H9 (cell line): Measurements from ENCODE around the gene BCAS3. TPM values are rescaled to one million over a fixed set of nuclear protein-coding genes. Genes with fewer than 3 reads are reported as not detected.

Experiments used
- DNase-seq: peaks from one replicate; pipeline ENCODE4 v3.0.0-alpha.2; 2017
- H2AFZ ChIP-seq: one replicate; pipeline ENCODE4 v1.6.1; 2013; ENCODE audit warnings: mild to moderate bottlenecking, low read length, control low read depth, moderate library complexity
- H2AK5ac ChIP-seq: 2 replicates; pipeline ENCODE4 v1.6.1; 2013; ENCODE audit warnings: low read length, control low read depth, mixed read lengths; ENCODE audit not compliant: insufficient read length
- H2BK120ac ChIP-seq: one replicate; pipeline ENCODE4 v1.6.1; 2013; ENCODE audit warnings: low read depth, mild to moderate bottlenecking, low read length, control low read depth, inconsistent platforms; ENCODE audit not compliant: poor library complexity, severe bottlenecking
- H2BK12ac ChIP-seq: 2 replicates; pipeline ENCODE4 v1.6.1; 2013; ENCODE audit warnings: low read length, control low read depth, mixed read lengths, low read depth; ENCODE audit not compliant: insufficient read length
- H2BK15ac ChIP-seq: 2 replicates; pipeline ENCODE4 v1.6.1; 2013; ENCODE audit warnings: low read depth, low read length, control low read depth
- H2BK20ac ChIP-seq: one replicate; pipeline ENCODE4 v1.6.1; 2013; ENCODE audit warnings: low read depth, mild to moderate bottlenecking, low read length, control low read depth, inconsistent platforms; ENCODE audit not compliant: poor library complexity, severe bottlenecking
- H2BK5ac ChIP-seq: 2 replicates; pipeline ENCODE4 v1.6.1; 2013; ENCODE audit warnings: low read length, control low read depth, mixed read lengths; ENCODE audit not compliant: insufficient read length
- H3K14ac ChIP-seq: 2 replicates; pipeline ENCODE4 v1.6.1; 2013; ENCODE audit warnings: low read length, control low read depth; ENCODE audit not compliant: insufficient read depth
- H3K18ac ChIP-seq: 2 replicates; pipeline ENCODE4 v1.6.1; 2013; ENCODE audit warnings: low read depth, mild to moderate bottlenecking, mixed read lengths, low read length, control low read depth; ENCODE audit not compliant: insufficient read length
- H3K23ac ChIP-seq: 2 replicates; pipeline ENCODE4 v1.6.1; 2013; ENCODE audit warnings: low read length, control low read depth, mixed read lengths, low read depth; ENCODE audit not compliant: insufficient read length
- H3K23me2 ChIP-seq: 2 replicates; pipeline ENCODE4 v1.6.1; 2013; ENCODE audit warnings: low read depth, mild to moderate bottlenecking, mixed read lengths, low read length, control low read depth; ENCODE audit not compliant: insufficient read length, poor library complexity, severe bottlenecking
- H3K27ac ChIP-seq: 2 replicates; pipeline ENCODE4 v1.5.1; 2013; ENCODE audit warnings: low read length, control low read depth, mixed read lengths, low read depth; ENCODE audit not compliant: insufficient read length
- H3K27me3 ChIP-seq: 2 replicates; pipeline ENCODE4 v1.6.1; 2013; ENCODE audit warnings: low read length, control low read depth, inconsistent platforms; ENCODE audit not compliant: insufficient read depth
- H3K4ac ChIP-seq: 2 replicates; pipeline ENCODE4 v1.6.1; 2013; ENCODE audit warnings: low read depth, mild to moderate bottlenecking, control low read depth, inconsistent platforms, low read length, moderate library complexity
- H3K4me1 ChIP-seq: 2 replicates; pipeline ENCODE4 v1.6.1; 2013; ENCODE audit warnings: low read length, control low read depth, inconsistent platforms; ENCODE audit not compliant: insufficient read depth
- H3K4me2 ChIP-seq: 2 replicates; pipeline ENCODE4 v1.6.1; 2013; ENCODE audit warnings: low read length, control low read depth, mixed read lengths; ENCODE audit not compliant: insufficient read length, insufficient read depth
- H3K56ac ChIP-seq: 2 replicates; pipeline ENCODE4 v1.6.1; 2013; ENCODE audit warnings: low read depth, mild to moderate bottlenecking, mixed read lengths, low read length, control low read depth; ENCODE audit not compliant: insufficient read length
- H3K79me1 ChIP-seq: 2 replicates; pipeline ENCODE4 v1.6.1; 2013; ENCODE audit warnings: low read depth, mild to moderate bottlenecking, moderate library complexity, low read length, control low read depth, inconsistent platforms; ENCODE audit not compliant: insufficient read depth, poor library complexity, severe bottlenecking
- H3K79me2 ChIP-seq: 2 replicates; pipeline ENCODE4 v1.6.1; 2013; ENCODE audit warnings: low read length, control low read depth, inconsistent platforms; ENCODE audit not compliant: insufficient read depth
- H3K9ac ChIP-seq: 2 replicates; pipeline ENCODE4 v1.6.1; 2013; ENCODE audit warnings: low read length, control low read depth, mixed read lengths; ENCODE audit not compliant: insufficient read length; ENCODE audit errors: extremely low read depth
- H3K9me3 ChIP-seq: one replicate; pipeline ENCODE4 v1.6.1; 2013; ENCODE audit warnings: low read depth, low read length, inconsistent platforms; ENCODE audit not compliant: control insufficient read depth
- H3T11ph ChIP-seq: one replicate; pipeline ENCODE4 v1.6.1; 2013; ENCODE audit warnings: mild to moderate bottlenecking, low read length, control low read depth, inconsistent platforms
- H4K20me1 ChIP-seq: one replicate; pipeline ENCODE4 v1.6.1; 2013; ENCODE audit not compliant: control insufficient read depth, insufficient read length, insufficient read depth
- H4K5ac ChIP-seq: 2 replicates; pipeline ENCODE4 v1.6.1; 2013; ENCODE audit warnings: low read depth, mild to moderate bottlenecking, mixed read lengths, low read length, control low read depth; ENCODE audit not compliant: insufficient read length
- H4K8ac ChIP-seq: replicated peaks from 2 replicates; pipeline ENCODE4 v1.6.1; 2013; ENCODE audit warnings: low read length, control low read depth, mixed read lengths, low read depth; ENCODE audit not compliant: insufficient read length
- H4K91ac ChIP-seq: 2 replicates; pipeline ENCODE4 v1.6.1; 2013; ENCODE audit warnings: low read depth, mild to moderate bottlenecking, moderate library complexity, mixed read lengths, low read length, control low read depth; ENCODE audit not compliant: insufficient read length
- H3K27ac Mint-ChIP-seq, 3 experiments: 2 replicates in 2 of 3; 3 replicates in 1 of 3; pipeline ENCODE4 v1.8.0; 2020 to 2021; ENCODE audit warnings: mixed read lengths in 3 of 3, mild to moderate bottlenecking in 1 of 3, moderate library complexity in 1 of 3
- H3K27me3 Mint-ChIP-seq: 2 replicates; pipeline ENCODE4 v1.8.0; 2021; ENCODE audit warnings: low read depth, mild to moderate bottlenecking, moderate library complexity, mixed read lengths
- H3K36me3 Mint-ChIP-seq, 3 experiments: 2 replicates in 2 of 3; 3 replicates in 1 of 3; pipeline ENCODE4 v1.8.0; 2020 to 2021; ENCODE audit warnings: low read depth in 3 of 3, mixed read lengths in 3 of 3; ENCODE audit not compliant: insufficient read depth in 1 of 3
- H3K4me1 Mint-ChIP-seq, 2 experiments: 2 replicates each; pipeline ENCODE4 v1.8.0; 2020; ENCODE audit warnings: mixed read lengths in 2 of 2
- H3K4me3 Mint-ChIP-seq, 2 experiments: 2 replicates in 1 of 2; 3 replicates in 1 of 2; pipeline ENCODE4 v1.8.0; 2020 to 2021; ENCODE audit warnings: mild to moderate bottlenecking in 2 of 2, mixed read lengths in 2 of 2, moderate library complexity in 1 of 2
- H3K9me3 Mint-ChIP-seq, 2 experiments: 2 replicates in 1 of 2; 3 replicates in 1 of 2; pipeline ENCODE4 v1.8.0; 2020; ENCODE audit warnings: mild to moderate bottlenecking in 2 of 2, mixed read lengths in 2 of 2, moderate library complexity in 1 of 2
- CTCF ChIP-seq: fragments of 200-600 bp; sonication (generic); conservative IDR thresholded peaks from 3 replicates; pipeline ENCODE4 v1.8.0; 2021; ENCODE audit warnings: antibody characterized with exemption, mild to moderate bottlenecking
- WGBS: extraction: QIAGEN DNeasy Blood & Tissue Kit; methylation state at CpG from one replicate; pipeline ENCODE4 v1.1.7; 2013; ENCODE audit warnings: missing lambda C conversion rate, low lambda C conversion rate, mixed read lengths; ENCODE audit not compliant: insufficient read length; ENCODE audit errors: extremely low coverage; 5-methylcytosine and 5-hydroxymethylcytosine counted together
- total RNA-seq: library from RNA; stranded (reverse); gene quantifications from 2 replicates; pipeline ENCODE4 v1.2.1, GENCODE V29; 2021

Gene BCAS3
- total RNA-seq, 1 experiment from 2014 or later: 22.4 TPM

DNA sequence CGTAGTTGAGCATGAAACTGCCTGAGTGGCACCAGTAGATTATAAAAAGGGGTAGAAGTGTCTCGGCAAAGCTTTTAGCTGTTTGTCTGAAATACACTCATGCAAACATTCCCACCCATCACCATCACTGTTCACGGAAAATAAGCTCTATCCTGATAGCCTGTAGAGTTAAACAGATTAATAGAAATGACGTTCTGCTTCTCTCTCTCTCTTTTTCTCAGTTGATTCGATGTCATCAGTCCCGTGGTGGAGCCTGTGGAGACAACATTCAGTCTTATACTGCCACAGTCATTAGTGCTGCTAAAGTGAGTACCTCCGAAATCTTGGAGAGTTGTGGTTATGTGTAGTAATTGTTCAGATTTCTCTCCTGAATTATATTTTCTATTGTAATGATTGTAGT, 224.7 kb downstream of the BCAS3 start:
- Histone ChIP-seq H3K56ac (no peak overlapping the region), H3K4ac (no peak overlapping the region), H2BK20ac (no peak overlapping the region), H4K20me1 (no peaks in the 10 kb centered on the region), H3K79me1 (no peaks in the 10 kb centered on the region), H4K8ac (no peak overlapping the region), H2AFZ (no peak overlapping the region), H2AK5ac (no peak overlapping the region), H3K27me3 (no peaks in the 10 kb centered on the region), H3K4me2 (no peak overlapping the region), H2BK120ac (no peak overlapping the region), H3K4me1 (no peaks in the 10 kb centered on the region), H3K18ac (no peak overlapping the region), H3K9me3 (no peaks in the 10 kb centered on the region), H3K14ac (no peak overlapping the region), H3K23me2 (no peaks in the 10 kb centered on the region), H3K27ac (no peak overlapping the region), H2BK12ac (no peak overlapping the region), H4K5ac (no peak overlapping the region), H3T11ph (no peak overlapping the region), H3K23ac (no peak overlapping the region), H3K9ac (no peak overlapping the region), H2BK15ac (no peak overlapping the region), H3K79me2 (no peaks in the 10 kb centered on the region), H4K91ac (no peak overlapping the region), H2BK5ac (no peak overlapping the region)
- Mint-ChIP-seq H3K9me3 (peaks cover 0 to 3% of the 10 kb centered on the region in 2 experiments; a peak in 3 of 5 replicates), H3K36me3 (peaks cover 0 to 3% (median 0%) of the 10 kb centered on the region in 3 experiments; a peak in 3 of 7 replicates), H3K27ac (no peak overlapping the region), H3K4me1 (peaks cover 9 to 12% of the 10 kb centered on the region in 2 experiments), H3K27me3 (no peaks in the 10 kb centered on the region), H3K4me3 (no peak overlapping the region)
- DNase-seq: no peak
- no peak for TF ChIP-seq CTCF
- no CpG with 5 or more reads among the region's 7 CpGs for WGBS
